ENCODE results near the gene DEPDC5. TPM values are rescaled to one million over a fixed set of nuclear protein-coding genes. Genes with fewer than 3 reads are reported as not detected.

The DEPDC5 gene
- total RNA-seq, 1 donor, result 15.2 TPM

DNA sequence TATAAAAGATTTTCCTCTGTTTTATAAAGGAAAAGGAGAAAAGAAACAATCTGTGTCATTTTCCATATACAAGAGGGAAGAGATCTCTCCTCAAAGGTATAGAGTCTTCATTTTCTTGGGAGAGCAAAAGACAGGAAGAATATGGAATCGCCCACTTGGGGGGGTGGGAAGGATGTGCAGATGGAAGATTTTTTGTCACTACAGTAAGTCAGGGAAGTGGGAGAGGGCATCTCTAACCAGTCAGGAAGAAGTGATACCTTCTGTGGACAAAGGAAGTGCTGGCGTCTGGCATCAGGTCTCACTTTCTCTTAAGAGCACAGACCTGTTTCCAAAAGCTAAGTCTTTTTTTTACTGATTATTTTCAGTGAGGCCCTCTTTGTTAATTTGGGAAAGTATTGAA, 5.3 kb upstream of the DEPDC5 start:
- Histone ChIP-seq H3K36me3 (ENCODE audit: insufficient read depth, low read length) (peaks cover 2% of the 10 kb centered on the region), H3K9me3 (ENCODE audit: low read depth, low read length) (no peaks in the 10 kb centered on the region), H3K27me3 (ENCODE audit: insufficient read depth, low read length) (no peaks in the 10 kb centered on the region), H3K79me2 (ENCODE audit: insufficient read depth, low read length) (peaks cover 59% of the 10 kb centered on the region), H4K20me1 (ENCODE audit: insufficient read depth, low read length) (no peaks in the 10 kb centered on the region), H3K27ac (ENCODE audit: low read depth, low read length) (no peak overlapping the region), H3K4me1 (ENCODE audit: insufficient read depth, low read length) (peaks cover 33% of the 10 kb centered on the region), H2AFZ (ENCODE audit: low read length) (no peak overlapping the region), H3K4me2 (ENCODE audit: insufficient read depth, low read length) (peak overlapping the region; percentile 97), H3K4me3 (ENCODE audit: insufficient read depth, low read length) (peak overlapping the region; percentile 88)
- TF ChIP-seq, protein P1, sequence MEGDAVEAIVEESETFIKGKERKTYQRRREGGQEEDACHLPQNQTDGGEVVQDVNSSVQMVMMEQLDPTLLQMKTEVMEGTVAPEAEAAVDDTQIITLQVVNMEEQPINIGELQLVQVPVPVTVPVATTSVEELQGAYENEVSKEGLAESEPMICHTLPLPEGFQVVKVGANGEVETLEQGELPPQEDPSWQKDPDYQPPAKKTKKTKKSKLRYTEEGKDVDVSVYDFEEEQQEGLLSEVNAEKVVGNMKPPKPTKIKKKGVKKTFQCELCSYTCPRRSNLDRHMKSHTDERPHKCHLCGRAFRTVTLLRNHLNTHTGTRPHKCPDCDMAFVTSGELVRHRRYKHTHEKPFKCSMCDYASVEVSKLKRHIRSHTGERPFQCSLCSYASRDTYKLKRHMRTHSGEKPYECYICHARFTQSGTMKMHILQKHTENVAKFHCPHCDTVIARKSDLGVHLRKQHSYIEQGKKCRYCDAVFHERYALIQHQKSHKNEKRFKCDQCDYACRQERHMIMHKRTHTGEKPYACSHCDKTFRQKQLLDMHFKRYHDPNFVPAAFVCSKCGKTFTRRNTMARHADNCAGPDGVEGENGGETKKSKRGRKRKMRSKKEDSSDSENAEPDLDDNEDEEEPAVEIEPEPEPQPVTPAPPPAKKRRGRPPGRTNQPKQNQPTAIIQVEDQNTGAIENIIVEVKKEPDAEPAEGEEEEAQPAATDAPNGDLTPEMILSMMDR (IDR thresholded peaks at IDR 0.05; ENCODE audit: extremely low read depth, low read depth, low read length), result no peak
- no peak for DNase-seq (ENCODE audit: insufficient read length, low spot score, missing footprints)

DNA sequence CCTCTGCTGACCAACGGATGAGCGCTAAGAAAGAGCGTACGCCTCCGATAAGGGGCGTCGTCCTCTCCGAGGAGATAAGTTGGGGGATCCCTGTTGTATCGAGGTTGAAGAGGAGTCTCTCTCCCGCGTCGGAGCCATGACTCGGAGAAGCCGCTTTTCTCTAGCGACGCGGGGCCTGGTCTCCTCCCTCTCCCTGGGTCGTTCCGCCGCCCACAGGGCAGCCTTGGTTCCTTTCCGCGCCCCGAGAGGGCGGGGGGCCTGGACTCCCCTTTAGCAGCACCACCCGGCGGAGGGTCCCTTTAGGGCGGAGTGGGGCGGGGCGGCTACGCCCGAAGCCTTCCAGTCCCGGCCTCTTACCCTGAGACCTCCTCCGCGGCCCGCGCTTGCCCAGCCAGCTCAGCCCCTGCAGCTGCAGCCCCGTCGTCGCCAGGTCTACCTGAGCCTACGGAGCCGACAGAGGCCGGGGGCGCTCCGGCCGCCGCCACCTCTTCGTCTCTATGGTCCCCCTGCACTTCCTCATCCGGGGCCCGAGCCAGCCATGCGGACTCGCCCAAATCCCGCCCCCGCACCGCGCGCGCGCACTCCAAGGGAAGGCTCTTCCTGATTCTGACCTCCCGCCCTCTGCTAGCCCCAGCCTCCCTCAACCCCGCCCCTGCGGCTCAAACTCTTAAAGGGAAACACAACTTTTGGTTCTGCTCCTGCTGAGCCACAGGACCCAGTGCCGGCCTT, 4.0 kb upstream of the DEPDC5 start, which contains the start of gene PRR14L:
Gene PRR14L (minus strand): TSS at position 497 of the 729 bp plus-strand sequence. CDS start 11,272 bp downstream, outside the sequence.
- Histone ChIP-seq H3K36me3 (ENCODE audit: insufficient read depth, low read length) (peaks cover 2% of the 10 kb centered on the region), H3K27me3 (ENCODE audit: insufficient read depth, low read length) (no peaks in the 10 kb centered on the region), H3K4me1 (ENCODE audit: insufficient read depth, low read length) (peaks cover 41% of the 10 kb centered on the region), H4K20me1 (ENCODE audit: insufficient read depth, low read length) (no peaks in the 10 kb centered on the region), H3K79me2 (ENCODE audit: insufficient read depth, low read length) (peaks cover 53% of the 10 kb centered on the region), H3K9me3 (ENCODE audit: low read depth, low read length) (no peaks in the 10 kb centered on the region), H2AFZ (ENCODE audit: low read length) (peak within 1 kb of the TSS; percentile 98), H3K4me2 (ENCODE audit: insufficient read depth, low read length) (peak within 1 kb of the TSS; percentile 97), H3K27ac (ENCODE audit: low read depth, low read length) (peak within 1 kb of the TSS; percentile 89), H3K4me3 (ENCODE audit: insufficient read depth, low read length) (peak within 1 kb of the TSS; percentile 88)
- TF ChIP-seq, protein P1 (IDR thresholded peaks at IDR 0.05; ENCODE audit: extremely low read depth, low read depth, low read length), result no peak
- DNase-seq (ENCODE audit: insufficient read length, low spot score, missing footprints), result peak; percentile 96

DNA sequence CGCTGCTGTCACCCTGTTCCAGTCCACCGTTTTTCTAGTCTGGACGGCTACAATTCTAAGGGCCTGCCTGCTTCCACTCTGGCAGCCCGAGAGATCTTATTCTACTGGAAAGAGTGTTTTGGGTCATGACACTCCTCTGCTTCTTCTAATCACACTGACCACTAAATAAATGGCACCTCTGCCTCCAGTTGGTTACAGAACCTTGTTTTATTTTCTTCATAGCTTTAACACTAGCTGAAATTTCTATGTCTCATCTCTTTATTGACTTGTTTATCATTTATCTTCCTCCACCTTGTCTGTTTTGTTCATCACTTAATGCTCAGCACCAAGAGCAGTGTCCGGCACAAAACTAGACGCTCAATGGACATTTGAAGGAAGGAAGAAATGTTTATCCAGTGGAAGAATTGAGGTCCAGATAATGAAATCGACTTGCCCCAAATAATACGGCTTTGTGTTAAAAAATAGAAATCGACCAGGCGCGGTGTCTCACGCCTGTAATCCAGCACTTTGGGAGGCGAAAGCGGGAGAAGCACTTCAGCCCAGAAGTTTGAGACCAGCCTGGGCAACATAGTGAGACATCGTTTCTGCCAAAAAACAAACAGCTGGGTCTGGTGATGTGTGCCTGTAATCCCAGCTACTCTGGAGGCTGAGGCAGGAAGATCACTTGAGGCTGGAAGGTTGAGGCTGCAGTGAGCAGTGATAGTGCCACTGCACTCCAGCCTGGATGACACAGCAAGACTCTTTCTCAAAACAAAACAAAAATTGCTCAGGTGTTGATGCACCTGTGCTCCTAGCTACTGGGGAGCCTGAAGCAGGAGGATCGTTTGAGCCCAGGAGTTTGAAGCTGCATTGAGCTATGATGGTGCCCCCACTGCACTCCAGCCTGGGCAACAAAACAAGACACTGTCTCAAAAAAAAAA, 3.2 kb upstream of the DEPDC5 start:
- no peaks in the 10 kb centered on the region for H4K20me1 ChIP-seq (ENCODE audit: insufficient read depth, low read length)
- H3K4me3 ChIP-seq (ENCODE audit: insufficient read depth, low read length), result peak overlapping the region; percentile 88

More for the DNA sequence above, 3.2 kb upstream of the DEPDC5 start:
- Histone ChIP-seq H3K4me1 (ENCODE audit: insufficient read depth, low read length) (peaks cover 43% of the 10 kb centered on the region), H2AFZ (ENCODE audit: low read length) (peak overlapping the region; percentile 98), H3K27ac (ENCODE audit: low read depth, low read length) (no peak overlapping the region), H3K79me2 (ENCODE audit: insufficient read depth, low read length) (peaks cover 47% of the 10 kb centered on the region), H3K9me3 (ENCODE audit: low read depth, low read length) (no peaks in the 10 kb centered on the region), H3K4me2 (ENCODE audit: insufficient read depth, low read length) (peak overlapping the region; percentile 97), H3K36me3 (ENCODE audit: insufficient read depth, low read length) (peaks cover 2% of the 10 kb centered on the region), H3K27me3 (ENCODE audit: insufficient read depth, low read length) (no peaks in the 10 kb centered on the region)
- TF ChIP-seq, protein P1 (IDR thresholded peaks at IDR 0.05; ENCODE audit: extremely low read depth, low read depth, low read length), result no peak
- DNase-seq (ENCODE audit: insufficient read length, low spot score, missing footprints), result no peak

Measured in osteoblast (primary cell).